Activated CD8-positive, alpha-beta memory T cell treated with anti-CD3 and anti-CD28 coated beads, Interleukin-2, amount 50 U/mL, for 4 hours (primary cell): Measurements from ENCODE around the gene COL6A1.
"Not testable (repeated sequence)": the region's sequence is repeated elsewhere in the genome, so short reads cannot be mapped to it uniquely, and the experiment has no call there.

Experiments
- DNase-seq: peaks from one replicate; pipeline ENCODE4 v3.0.0-alpha.2; 2020

The COL6A1 gene

DNA sequence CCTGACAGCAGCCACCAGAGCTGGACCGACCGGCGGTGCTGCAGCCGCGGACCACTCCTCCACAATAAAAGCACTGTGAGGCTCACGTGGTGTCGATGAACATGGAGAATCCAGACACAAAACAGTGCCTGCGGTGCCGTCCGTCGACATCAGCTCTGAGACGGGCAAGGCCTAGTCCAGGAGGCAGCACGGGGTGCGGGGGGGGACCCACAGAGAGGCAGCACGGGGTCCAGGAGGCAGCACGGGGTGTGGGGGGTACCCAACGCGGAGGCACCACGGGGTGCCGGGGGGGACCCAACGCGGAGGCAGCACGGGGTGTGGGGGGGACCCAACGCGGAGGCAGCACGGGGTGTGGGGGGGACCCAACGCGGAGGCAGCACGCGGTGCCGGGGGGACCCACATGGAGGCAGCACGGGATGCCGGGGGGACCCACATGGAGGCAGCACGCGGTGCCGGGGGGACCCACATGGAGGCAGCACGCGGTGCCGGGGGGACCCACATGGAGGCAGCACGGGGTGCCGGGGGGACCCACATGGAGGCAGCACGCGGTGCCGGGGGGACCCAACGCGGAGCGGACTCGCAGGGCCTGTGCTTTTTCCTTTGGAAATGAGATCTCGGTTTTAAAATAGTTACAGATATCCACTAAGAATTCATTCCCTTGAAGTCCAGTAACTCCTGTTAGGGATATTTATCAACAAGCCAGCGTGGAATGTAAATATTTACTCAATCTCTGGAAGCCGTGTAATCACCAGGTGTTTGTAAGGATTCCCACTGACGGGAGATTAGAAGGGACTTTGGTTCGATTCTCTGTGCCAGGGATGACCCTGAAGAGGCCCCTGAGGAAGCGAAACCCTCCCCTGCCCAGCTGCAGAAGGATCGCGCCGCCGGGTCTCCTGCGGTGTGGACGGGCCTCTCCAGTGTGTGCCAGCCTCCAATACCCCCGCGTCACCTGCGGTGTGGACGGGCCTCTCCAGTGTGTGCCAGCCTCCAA, 52.1 kb downstream of the COL6A1 start:
- DNase-seq, result no peak

- no peak for DNase-seq
Observed at GRCh38 chr21:46035809-46036695, 54.5 kb downstream of the COL6A1 start.

DNA sequence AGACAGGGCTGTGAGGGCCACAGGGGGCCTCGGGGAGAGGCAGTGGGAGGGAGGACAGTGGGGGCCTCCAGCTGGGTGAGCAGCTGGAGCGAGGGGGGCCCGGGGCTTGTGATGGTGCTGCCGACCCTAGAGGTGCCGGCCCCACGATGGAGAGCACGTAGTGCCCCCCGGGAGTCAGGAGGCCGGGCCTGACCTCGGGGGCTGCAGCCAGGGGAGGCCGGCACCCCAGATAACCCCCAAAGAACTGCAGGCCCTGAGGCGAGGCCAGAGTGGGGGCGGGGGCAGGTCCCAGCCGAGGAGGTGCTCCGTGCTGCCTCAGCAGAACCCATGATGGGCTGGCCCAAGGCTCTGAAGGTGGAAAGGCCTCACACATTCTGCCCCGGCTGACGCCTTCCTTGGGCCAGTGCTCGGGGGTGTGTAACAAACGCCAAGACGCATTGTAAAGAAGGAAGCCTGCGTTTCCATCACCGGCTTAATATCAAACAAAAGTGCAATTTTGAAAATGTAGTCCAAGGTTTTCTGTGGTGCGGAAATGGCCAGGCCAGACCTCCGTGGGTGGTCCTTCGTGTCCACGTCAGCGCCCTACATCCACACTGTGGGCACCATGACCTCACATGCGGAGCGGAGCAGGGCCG, 55.2 kb downstream of the COL6A1 start:
- DNase-seq, result no peak

DNA sequence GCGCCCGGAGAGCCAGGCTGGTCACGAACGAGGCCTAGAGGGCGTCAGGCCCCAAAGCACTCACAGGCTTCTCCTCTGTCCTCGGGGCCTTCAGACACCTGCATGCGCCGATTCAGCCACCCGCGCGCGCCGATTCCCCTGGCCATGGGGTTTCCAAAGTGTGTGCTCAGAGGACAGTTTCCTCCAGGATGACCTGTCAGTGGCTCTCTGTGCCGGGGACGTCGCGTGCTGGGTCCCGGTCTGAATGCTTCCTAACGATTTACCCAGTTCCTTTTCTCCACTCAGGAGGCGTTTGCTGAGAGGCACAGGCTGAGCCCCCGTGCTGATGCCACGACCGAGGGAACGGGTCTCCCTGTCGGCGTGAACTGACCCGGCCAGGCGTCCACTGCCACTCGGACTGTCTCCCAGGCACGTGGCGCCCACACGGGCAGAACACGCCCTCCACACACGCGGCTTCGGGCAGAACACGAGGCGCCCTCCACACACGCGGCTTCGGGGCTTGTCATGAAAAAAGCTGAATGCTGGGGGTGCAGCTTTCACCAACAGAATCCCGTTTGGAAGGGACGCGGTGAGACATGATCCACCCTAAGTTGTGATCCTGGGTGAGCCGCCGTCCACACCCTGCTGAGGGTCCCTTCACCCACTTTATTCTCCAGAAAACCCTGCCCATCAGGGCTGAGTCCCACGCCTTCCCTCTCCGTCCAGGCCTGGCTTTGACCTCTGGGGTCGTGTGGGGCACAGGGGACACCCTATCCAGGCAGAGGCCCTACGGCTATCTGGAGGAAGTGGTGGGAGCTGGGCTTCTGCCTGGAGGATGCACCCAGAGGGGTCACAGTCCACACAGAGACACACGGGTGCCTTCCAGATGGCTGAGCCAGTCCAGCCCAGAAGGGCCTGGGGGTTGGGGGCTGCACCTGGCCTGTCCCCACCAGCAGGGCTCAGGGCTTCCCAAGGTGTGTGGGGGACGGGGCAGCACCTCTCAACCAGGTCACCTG, 56.1 kb downstream of the COL6A1 start:
- no peak for DNase-seq

DNA sequence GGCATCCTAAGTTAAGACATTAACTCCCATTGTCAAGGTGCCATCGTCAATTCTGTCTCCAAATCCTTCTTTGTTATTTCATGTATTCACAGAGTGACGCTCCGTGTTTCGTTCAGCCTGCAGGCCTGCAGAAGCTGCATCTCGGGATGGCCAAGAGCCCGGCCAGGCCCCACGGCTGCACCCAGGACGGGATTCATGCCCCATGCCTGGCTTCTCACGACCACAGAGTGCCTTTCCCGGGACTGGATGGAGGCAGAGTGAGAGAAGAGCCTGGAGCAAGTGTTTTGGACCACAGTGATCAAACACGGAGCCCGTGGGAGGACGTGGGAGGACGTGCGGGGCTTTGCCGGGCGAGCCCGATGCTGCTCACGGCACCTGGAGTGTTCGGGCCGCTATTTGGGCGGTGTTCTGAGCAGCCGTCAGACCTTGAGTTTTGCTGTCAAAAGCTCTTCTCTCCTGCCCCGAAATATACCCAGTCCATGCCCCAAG, 56.8 kb downstream of the COL6A1 start:
- no peak for DNase-seq

- DNase-seq, result no peak
Observed at GRCh38 chr21:46038871-46039397, 57.4 kb downstream of the COL6A1 start.

- no peak for DNase-seq
Observed at GRCh38 chr21:46039891-46040660, 58.5 kb downstream of the COL6A1 start.

DNA sequence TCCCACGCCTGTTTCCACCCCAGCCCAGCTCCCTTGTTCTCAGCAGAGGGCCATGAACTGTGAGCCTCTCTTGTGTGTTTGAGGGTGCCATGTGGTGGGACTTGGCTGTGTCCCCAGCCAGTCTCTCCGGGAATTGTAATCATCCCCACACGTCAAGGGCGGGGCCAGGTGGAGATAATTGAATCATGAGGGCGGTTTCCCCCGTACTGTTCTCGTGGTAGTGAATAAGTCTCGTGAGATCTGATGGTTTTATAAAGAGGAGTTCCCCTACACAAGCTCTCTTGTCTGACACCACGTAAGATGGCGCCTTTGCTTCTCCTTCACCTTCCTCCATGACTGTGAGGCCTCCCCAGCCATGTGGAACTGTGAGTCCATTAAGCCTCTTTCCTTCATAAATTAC, 59.1 kb downstream of the COL6A1 start:
- no peak for DNase-seq

DNA sequence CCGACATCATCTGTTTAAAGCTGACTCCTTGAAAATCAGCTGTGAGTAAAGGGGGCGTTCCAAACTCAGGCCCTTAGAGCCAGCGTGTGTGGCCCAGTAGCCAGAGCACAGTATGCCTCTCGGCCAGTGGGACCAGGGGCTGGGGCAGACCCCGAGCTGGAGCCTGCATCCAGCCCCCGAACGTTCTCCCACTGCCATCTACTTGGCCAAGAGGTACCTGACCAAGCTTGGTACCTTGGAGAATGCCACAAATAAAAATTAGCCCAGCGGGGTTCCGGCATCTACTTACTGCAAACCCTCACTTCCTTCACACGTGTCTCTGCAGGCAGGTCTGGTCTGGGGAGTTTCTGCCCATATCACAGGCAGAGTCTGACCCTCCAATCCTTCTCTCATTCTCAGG, 59.6 kb downstream of the COL6A1 start:
- no peak for DNase-seq

DNA sequence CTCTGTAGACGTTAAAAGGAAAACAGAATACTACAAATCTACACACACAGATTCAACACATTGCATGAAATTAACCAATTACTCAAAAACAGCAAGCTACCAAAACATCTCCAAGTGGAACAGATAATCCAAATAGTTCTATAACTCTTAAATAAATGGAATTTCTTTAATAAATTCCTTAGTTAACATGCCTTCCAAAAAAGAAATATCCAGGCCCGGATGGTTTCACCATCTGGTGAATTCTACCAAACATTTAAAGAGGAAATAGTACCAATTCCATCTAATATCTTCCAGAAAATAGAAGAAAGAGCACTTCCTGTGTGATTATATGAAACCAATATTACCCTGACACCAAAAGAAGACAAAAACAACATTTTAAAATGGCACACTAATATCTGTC, 63.6 kb downstream of the COL6A1 start:
- DNase-seq, result no peak

- DNase-seq, result no peak
Observed at GRCh38 chr21:46046471-46046870, 64.9 kb downstream of the COL6A1 start.

- not testable (repeated sequence) for DNase-seq
Observed at GRCh38 chr21:46046906-46047305, 65.3 kb downstream of the COL6A1 start.

GRCh38 chr21:46048926-46049889, 67.6 kb downstream of the COL6A1 start:
- DNase-seq, result no peak

- DNase-seq, result no peak
Observed at GRCh38 chr21:46049890-46050667, 68.5 kb downstream of the COL6A1 start.

DNA sequence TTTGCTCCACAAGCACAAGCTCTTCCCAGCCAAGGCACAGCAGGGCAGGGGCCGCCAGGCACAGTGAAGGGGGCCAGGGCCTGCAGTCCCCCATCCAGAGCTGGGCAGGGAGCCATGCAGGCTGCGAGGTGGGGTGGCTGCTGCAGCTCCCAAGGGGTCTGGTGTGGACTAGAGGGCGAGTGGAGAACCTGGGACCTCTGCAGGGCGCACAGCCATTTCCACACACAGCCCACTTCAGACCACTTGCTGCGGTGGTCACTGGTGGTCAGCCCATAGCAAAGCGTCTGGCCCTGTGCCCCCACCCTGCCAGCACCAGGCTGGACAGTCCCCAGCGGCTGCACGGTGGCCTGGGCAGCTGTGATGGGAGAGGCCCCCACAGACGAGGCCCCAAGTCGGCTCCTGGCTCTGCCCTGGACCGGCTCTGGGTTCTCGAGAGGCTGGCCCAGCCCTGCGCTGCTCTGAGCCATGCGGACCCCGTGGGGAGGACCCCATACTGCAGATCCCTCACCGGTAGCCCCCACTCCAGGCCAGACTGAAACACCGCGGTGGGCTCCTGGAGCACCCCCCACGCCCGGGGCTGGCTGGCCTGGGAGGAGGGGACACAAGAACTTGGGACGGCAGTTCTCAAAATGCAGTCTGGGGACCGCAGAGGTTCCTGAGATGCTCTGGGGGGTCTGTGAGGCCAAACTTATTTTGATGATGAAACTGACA, 69.3 kb downstream of the COL6A1 start:
- no peak for DNase-seq

DNA sequence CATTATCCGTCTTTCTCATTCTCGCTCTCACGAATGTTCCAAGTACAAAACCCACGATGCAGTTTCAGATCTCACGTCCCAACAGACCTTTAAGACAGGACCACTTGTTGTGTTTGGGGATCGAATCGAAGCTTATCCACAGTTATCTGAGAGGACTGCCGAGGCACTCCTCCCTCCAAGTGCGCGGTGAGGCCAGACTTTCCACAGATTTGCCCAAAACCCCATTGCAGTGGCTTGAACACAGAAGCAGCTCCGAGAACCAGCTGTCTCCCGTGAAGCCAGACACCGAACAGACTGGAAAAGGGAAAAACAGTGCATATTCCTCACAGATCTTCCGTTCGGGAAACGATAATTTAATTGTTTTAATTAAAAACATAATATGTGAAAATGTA, 69.8 kb downstream of the COL6A1 start:
- DNase-seq, result no peak

DNA sequence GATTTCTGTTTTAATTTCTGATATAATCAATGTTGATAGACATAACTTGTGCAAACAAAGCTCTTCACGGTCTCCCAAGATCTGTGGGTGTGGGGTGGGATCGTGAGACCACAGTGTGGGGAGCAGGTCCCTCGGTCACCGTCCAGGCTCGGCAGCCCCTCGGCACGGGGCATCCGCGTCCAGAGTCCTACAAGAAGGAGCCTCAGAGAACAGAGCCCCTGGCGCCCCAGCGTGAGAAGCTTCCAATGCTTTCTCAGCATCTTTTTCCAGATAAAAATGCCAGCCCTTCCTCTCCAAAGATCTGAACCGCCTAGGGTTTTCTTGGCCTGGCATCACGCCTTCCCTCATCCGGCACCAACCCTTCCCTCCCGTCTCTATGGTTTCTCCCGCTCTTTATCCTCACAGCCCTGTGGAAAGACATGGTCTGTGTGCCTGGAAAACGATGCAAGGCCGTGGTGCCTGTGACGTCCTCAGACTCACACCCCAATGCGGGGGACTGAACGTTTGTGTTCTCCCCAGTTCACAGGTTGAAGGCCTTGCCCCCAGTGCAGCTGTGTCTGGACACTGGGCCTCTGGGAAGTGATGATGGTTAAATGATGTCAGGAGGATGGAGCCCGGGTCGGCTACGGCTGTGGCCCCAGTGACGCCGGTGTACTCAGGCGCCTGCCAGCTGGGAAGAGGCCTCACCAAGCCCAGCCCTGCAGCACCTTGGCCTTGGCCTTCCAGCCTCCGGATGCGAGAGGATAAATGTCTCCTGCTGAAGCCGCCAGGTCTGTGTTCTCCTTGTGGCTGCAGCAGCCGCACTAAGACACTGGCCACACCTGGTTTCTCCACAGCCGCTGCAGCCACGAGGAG, 70.5 kb downstream of the COL6A1 start:
- no peak for DNase-seq
